H1 (cell line): ENCODE results near the gene GRAMD4. TPM values are rescaled to one million over a fixed set of nuclear protein-coding genes. Genes with fewer than 3 reads are reported as not detected.

Experiments used
- CREB1 ChIP-seq: IDR thresholded peaks from 2 replicates; pipeline ENCODE4 v1.6.1; 2012; ENCODE audit warnings: inconsistent platforms
- EGR1 ChIP-seq: IDR thresholded peaks from 2 replicates; pipeline ENCODE4 v1.6.1; 2011; ENCODE audit warnings: low read depth, low read length, borderline replicate concordance
- GTF2F1 ChIP-seq: IDR thresholded peaks from 2 replicates; pipeline ENCODE4 v1.6.1; 2012; ENCODE audit warnings: low read depth, low read length, improper control_type of control experiment, borderline replicate concordance
- SIN3A ChIP-seq, 2 experiments: IDR thresholded peaks in 1 of 2; conservative IDR thresholded peaks in 1 of 2; 2 replicates each; pipeline ENCODE4 v1.6.1; 2011 to 2012; ENCODE audit warnings: low read length in 2 of 2, improper control_type of control experiment in 1 of 2, low read depth in 1 of 2, mild to moderate bottlenecking in 1 of 2
- polyA plus RNA-seq, 7 experiments: library from polyadenylated mRNA; depleted of rRNA in 3 of 7; stranded (reverse) in 5 of 7; unstranded in 2 of 7; fragments of >200 nt in 5 of 7; fragments of 200-250 nt in 2 of 7; gene quantifications; 1 replicate in 5 of 7; 2 replicates in 1 of 7; 4 replicates in 1 of 7; pipeline versions ENCODE4 v1.2.1 to v1.2.3, GENCODE V29; 2011 to 2013; ENCODE audit warnings: missing spikeins in 2 of 7, mixed read lengths in 2 of 7
- total RNA-seq: library from RNA; stranded (reverse); fragmentation: NEBNext Ultra II Directional; extraction: Animal tissue kit (Norgen Biotek cat#: 25700); gene quantifications from 2 replicates; pipeline ENCODE4 v1.2.1, GENCODE V29; 2021
- TF ChIP-seq, protein P1 (sequence below): fragments of 300-600 bp; sonication (generic); IDR thresholded peaks from 2 replicates; pipeline ENCODE4 v1.7.1; 2012; ENCODE audit warnings: low read length, moderate library complexity, mild to moderate bottlenecking, inconsistent platforms; ENCODE audit not compliant: insufficient replicate concordance

GRAMD4 gene
- total and polyA plus RNA-seq, 2 of the 8 experiments (the other 6 are each of a cell fraction or from before 2014, with no cell fraction given), result 7.9 to 25.6 TPM

DNA sequence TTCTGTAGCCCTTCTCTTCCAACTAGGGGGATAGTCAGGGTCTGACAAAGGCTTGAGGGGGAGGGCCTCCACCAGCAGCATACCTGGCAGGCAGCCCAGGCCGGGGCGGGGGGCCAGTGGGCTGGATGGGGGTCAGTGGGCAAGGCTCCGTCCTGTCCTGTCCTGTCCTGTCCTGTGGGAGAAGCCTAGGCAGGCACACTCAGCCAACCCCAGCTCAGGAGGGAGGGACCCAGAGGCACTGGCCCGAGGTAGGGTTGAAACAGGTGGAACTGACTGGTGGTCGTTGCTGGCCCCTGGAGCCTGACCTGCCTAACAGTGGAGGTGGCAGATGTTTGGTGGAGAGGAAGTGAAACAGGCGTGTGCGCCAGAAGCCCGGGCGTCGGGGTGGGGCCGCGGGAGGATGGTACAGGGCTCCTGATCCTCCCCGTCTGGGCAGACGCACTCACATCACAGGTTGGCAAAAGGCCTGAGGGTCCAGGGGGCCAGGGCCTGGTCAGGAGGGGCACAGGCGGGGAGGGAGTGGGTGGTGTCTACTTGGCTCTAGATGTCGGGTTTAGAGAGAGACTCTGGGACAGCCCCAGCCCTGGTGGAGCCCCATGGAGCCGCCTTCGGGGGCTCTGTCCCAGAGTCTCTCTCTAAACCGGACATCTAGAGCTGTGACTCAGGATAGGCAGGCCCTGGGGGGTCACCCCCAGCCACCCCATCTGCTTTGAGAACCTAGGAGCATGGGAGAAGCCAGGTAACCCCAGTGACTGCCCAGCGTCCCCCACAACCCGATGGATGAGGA lies 32.5 kb upstream of the GRAMD4 start (continued):
- TF ChIP-seq CREB1 (no peak), SIN3A (conservative IDR thresholded peaks at IDR 0.05 in 1 of 2, IDR thresholded peaks at IDR 0.05 in 1 of 2; ENCODE audit: low read depth in 1 of 2, low read length in 2 of 2) (no peak), EGR1 (no peak), GTF2F1 (no peak)
- TF ChIP-seq, protein P1, sequence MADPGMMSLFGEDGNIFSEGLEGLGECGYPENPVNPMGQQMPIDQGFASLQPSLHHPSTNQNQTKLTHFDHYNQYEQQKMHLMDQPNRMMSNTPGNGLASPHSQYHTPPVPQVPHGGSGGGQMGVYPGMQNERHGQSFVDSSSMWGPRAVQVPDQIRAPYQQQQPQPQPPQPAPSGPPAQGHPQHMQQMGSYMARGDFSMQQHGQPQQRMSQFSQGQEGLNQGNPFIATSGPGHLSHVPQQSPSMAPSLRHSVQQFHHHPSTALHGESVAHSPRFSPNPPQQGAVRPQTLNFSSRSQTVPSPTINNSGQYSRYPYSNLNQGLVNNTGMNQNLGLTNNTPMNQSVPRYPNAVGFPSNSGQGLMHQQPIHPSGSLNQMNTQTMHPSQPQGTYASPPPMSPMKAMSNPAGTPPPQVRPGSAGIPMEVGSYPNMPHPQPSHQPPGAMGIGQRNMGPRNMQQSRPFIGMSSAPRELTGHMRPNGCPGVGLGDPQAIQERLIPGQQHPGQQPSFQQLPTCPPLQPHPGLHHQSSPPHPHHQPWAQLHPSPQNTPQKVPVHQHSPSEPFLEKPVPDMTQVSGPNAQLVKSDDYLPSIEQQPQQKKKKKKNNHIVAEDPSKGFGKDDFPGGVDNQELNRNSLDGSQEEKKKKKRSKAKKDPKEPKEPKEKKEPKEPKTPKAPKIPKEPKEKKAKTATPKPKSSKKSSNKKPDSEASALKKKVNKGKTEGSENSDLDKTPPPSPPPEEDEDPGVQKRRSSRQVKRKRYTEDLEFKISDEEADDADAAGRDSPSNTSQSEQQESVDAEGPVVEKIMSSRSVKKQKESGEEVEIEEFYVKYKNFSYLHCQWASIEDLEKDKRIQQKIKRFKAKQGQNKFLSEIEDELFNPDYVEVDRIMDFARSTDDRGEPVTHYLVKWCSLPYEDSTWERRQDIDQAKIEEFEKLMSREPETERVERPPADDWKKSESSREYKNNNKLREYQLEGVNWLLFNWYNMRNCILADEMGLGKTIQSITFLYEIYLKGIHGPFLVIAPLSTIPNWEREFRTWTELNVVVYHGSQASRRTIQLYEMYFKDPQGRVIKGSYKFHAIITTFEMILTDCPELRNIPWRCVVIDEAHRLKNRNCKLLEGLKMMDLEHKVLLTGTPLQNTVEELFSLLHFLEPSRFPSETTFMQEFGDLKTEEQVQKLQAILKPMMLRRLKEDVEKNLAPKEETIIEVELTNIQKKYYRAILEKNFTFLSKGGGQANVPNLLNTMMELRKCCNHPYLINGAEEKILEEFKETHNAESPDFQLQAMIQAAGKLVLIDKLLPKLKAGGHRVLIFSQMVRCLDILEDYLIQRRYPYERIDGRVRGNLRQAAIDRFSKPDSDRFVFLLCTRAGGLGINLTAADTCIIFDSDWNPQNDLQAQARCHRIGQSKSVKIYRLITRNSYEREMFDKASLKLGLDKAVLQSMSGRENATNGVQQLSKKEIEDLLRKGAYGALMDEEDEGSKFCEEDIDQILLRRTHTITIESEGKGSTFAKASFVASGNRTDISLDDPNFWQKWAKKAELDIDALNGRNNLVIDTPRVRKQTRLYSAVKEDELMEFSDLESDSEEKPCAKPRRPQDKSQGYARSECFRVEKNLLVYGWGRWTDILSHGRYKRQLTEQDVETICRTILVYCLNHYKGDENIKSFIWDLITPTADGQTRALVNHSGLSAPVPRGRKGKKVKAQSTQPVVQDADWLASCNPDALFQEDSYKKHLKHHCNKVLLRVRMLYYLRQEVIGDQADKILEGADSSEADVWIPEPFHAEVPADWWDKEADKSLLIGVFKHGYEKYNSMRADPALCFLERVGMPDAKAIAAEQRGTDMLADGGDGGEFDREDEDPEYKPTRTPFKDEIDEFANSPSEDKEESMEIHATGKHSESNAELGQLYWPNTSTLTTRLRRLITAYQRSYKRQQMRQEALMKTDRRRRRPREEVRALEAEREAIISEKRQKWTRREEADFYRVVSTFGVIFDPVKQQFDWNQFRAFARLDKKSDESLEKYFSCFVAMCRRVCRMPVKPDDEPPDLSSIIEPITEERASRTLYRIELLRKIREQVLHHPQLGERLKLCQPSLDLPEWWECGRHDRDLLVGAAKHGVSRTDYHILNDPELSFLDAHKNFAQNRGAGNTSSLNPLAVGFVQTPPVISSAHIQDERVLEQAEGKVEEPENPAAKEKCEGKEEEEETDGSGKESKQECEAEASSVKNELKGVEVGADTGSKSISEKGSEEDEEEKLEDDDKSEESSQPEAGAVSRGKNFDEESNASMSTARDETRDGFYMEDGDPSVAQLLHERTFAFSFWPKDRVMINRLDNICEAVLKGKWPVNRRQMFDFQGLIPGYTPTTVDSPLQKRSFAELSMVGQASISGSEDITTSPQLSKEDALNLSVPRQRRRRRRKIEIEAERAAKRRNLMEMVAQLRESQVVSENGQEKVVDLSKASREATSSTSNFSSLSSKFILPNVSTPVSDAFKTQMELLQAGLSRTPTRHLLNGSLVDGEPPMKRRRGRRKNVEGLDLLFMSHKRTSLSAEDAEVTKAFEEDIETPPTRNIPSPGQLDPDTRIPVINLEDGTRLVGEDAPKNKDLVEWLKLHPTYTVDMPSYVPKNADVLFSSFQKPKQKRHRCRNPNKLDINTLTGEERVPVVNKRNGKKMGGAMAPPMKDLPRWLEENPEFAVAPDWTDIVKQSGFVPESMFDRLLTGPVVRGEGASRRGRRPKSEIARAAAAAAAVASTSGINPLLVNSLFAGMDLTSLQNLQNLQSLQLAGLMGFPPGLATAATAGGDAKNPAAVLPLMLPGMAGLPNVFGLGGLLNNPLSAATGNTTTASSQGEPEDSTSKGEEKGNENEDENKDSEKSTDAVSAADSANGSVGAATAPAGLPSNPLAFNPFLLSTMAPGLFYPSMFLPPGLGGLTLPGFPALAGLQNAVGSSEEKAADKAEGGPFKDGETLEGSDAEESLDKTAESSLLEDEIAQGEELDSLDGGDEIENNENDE, result no peak
